Ovary (tissue), 9 donors: ENCODE results near the gene KIF4B. TPM values are rescaled to one million over a fixed set of nuclear protein-coding genes. Genes with fewer than 3 reads are reported as not detected.

ENCODE experiments used
- DNase-seq, 5 donors: peaks; one replicate each; pipeline ENCODE4 v3.0.0-alpha.2; 2019 to 2020
- H3K27ac ChIP-seq, 2 donors: fragments of 200-600 bp; one replicate each; pipeline versions ENCODE4 v1.5.1 to v1.8.0; 2019 to 2022
- H3K27me3 ChIP-seq: fragments of 200-600 bp; one replicate; pipeline ENCODE4 v1.8.0; 2022
- H3K36me3 ChIP-seq: fragments of 200-600 bp; sonication (generic); one replicate; pipeline ENCODE4 v1.5.1; 2019
- H3K4me1 ChIP-seq: one replicate; pipeline ENCODE4 v1.8.1; 2013; ENCODE audit warnings: mild to moderate bottlenecking, moderate library complexity; ENCODE audit not compliant: insufficient read depth
- H3K4me3 ChIP-seq: fragments of 200-600 bp; sonication (generic); one replicate; pipeline ENCODE4 v1.5.1; 2017
- H3K9me3 ChIP-seq, 2 donors: fragments of 200-600 bp in 1 of 2; sonication (generic) in 1 of 2; one replicate each; pipeline versions ENCODE4 v1.5.1 to v1.8.1; 2013 to 2019; ENCODE audit warnings: mild to moderate bottlenecking in 1 of 2, moderate library complexity in 1 of 2
- CTCF ChIP-seq, 3 donors: fragments of 450-650 bp in 2 of 3; fragments of 200-600 bp in 1 of 3; IDR thresholded peaks; one replicate each; pipeline versions ENCODE4 v1.5.1 to v1.8.0; 2016 to 2022; ENCODE audit warnings: antibody characterized with exemption in 3 of 3, mild to moderate bottlenecking in 1 of 3
- EP300 ChIP-seq: sonication (generic); formaldehyde crosslinking; IDR thresholded peaks from one replicate; pipeline ENCODE4 v1.6.1; 2017; ENCODE audit warnings: antibody characterized with exemption
- POLR2A ChIP-seq: fragments of 450-650 bp; IDR thresholded peaks from one replicate; pipeline ENCODE4 v1.6.1; 2017; ENCODE audit warnings: antibody characterized with exemption, mild to moderate bottlenecking, moderate library complexity
- WGBS, 3 donors: extraction: QIAGEN DNeasy Blood & Tissue Kit in 1 of 3; methylation state at CpG; one replicate each; pipeline versions ENCODE4 v1.1.5 to v1.1.7; 2013 to 2017; 5-methylcytosine and 5-hydroxymethylcytosine counted together
- intact Hi-C, 4 donors: fragments of 100-400 bp; cut with DNase I; formaldehyde crosslinking; loops; one replicate each; pipeline versions ENCODE4 v1.11.0 to v1.15.1; 2022 to 2023
- polyA plus RNA-seq, 2 donors: library from polyadenylated mRNA; stranded (reverse); fragments of 200-250 nt in 1 of 2; fragments of 350-450 nt in 1 of 2; fragmentation: Illumina TruSeq in 1 of 2; extraction: RNeasy Lipid Tissue Mini Kit (QIAGEN cat#74804) in 1 of 2; gene quantifications; one replicate each; pipeline ENCODE4 v1.2.3, GENCODE V29; 2013 to 2014
- total RNA-seq, 7 donors: library from RNA; depleted of rRNA in 2 of 7; stranded (reverse); fragments of >200 nt in 2 of 7; fragmentation: NEBNext Ultra II Directional in 3 of 7; extraction: Animal tissue kit (Norgen Biotek cat#: 25700) in 3 of 7; gene quantifications; one replicate each; pipeline versions ENCODE4 v1.1.0 to v1.2.4, GENCODE V29; 2016 to 2023
- donor health status: DM: no; HTN: no; CAD: no; lungs with moderate emphysema.
- donor health status: DM: no; HTN: no; CAD: no.
- donor health status: Bipolar disorder and iron deficiency.
- donor health status: DM: yes; HTN: yes; CAD: no.
- donor health status: DM: no; HTN: no; CAD: no.
- donor health status: DM: yes; HTN: yes; CAD: no.

KIF4B gene
- total and polyA plus RNA-seq, 9 donors = 0.12 to 0.13 TPM; not detected in 7

- no peaks in the 10 kb centered on the region for H3K36me3 ChIP-seq
Measured at GRCh38 chr5:155052532-155052931, 39.0 kb downstream of the KIF4B start.

GRCh38 chr5:155053501-155053900, 39.9 kb downstream of the KIF4B start:
- H3K27ac ChIP-seq = no peak overlapping the region
- intact Hi-C loops = no loop called here
- DNase-seq = peak in 1 of 5 donors; percentile 43
- peaks cover 2% of the 10 kb centered on the region for H3K4me1 ChIP-seq
- WGBS, 3 donors = 27 to 60% (median 54%) methylated on average over 4 of the region's 4 CpGs
- no peaks in the 10 kb centered on the region for H3K36me3 ChIP-seq
- no peaks in the 10 kb centered on the region for H3K9me3 ChIP-seq
- H3K4me3 ChIP-seq = no peak overlapping the region
- no peak for TF ChIP-seq CTCF (IDR thresholded peaks at IDR 0.05)
- no peak for TF ChIP-seq EP300
- no peak for TF ChIP-seq POLR2A
- no peaks in the 10 kb centered on the region for H3K27me3 ChIP-seq

More at GRCh38 chr5:155052532-155052931, 39.0 kb downstream of the KIF4B start:
- intact Hi-C loops = no loop called here
- H3K27me3 ChIP-seq = no peaks in the 10 kb centered on the region
- TF ChIP-seq EP300 = no peak
- no peak for TF ChIP-seq POLR2A
- no peak for TF ChIP-seq CTCF (IDR thresholded peaks at IDR 0.05)
- no peak for DNase-seq
- H3K4me1 ChIP-seq = peaks cover 2% of the 10 kb centered on the region
- no peaks in the 10 kb centered on the region for H3K9me3 ChIP-seq
- no peak overlapping the region for H3K4me3 ChIP-seq
- no peak overlapping the region for H3K27ac ChIP-seq
- 77 to 80% (median 78%) methylated on average over 4 of the region's 4 CpGs for WGBS, 3 donors

- Histone ChIP-seq H3K4me3 (no peak overlapping the region), H3K27ac (no peak overlapping the region), H3K27me3 (no peaks in the 10 kb centered on the region), H3K9me3 (no peaks in the 10 kb centered on the region), H3K36me3 (no peaks in the 10 kb centered on the region), H3K4me1 (peaks cover 2% of the 10 kb centered on the region)
- no peak for TF ChIP-seq EP300
- no peak for TF ChIP-seq CTCF (IDR thresholded peaks at IDR 0.05)
- TF ChIP-seq POLR2A = no peak
- intact Hi-C loops = no loop called here
- no peak for DNase-seq
- 65 to 86% (median 85%) methylated on average over 8 of the region's 8 CpGs for whole genome bisulfite sequencing, 3 donors
Measured at GRCh38 chr5:155056644-155057269, 43.2 kb downstream of the KIF4B start.

- WGBS, 3 donors = 93 to 100% (median 93%) methylated on average over 1 of the region's 1 CpG
- no peaks in the 10 kb centered on the region for H3K9me3 ChIP-seq
- no peaks in the 10 kb centered on the region for H3K36me3 ChIP-seq
- H3K27ac ChIP-seq = no peak overlapping the region
- peaks cover 2% of the 10 kb centered on the region for H3K4me1 ChIP-seq
- DNase-seq = no peak
- H3K4me3 ChIP-seq = no peak overlapping the region
- intact Hi-C loops = no loop called here
- no peaks in the 10 kb centered on the region for H3K27me3 ChIP-seq
- TF ChIP-seq POLR2A (no peak), CTCF (IDR thresholded peaks at IDR 0.05) (no peak), EP300 (no peak)
Measured at GRCh38 chr5:155057626-155058025, 44.1 kb downstream of the KIF4B start.
